ENCODE data around the gene KRTAP15-1. TPM values are rescaled to one million over a fixed set of nuclear protein-coding genes. Genes with fewer than 3 reads are reported as not detected.

Gene KRTAP15-1
- total and polyA plus RNA-seq, 8 donors = not detected

DNA sequence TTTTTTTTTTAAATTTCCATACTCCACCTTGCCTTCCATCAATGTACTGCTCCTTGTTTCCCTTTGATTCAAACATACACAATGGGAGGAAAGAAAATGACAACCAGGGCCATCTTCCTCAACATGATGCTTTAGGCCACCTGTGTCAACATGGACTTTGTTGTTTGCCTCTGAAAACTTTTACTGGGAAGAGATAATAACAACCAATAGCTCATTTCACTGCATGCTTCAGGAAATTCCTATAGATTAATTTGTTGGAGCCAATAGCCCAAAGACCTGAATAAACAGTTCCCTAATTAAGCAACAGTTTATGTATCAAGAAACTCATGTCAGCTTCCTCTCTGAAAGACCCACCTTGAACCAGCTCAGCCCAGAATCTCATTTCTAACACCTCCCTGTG is 3.2 kb downstream of the KRTAP15-1 start:
- Histone ChIP-seq H3K4me1 (no peaks in the 10 kb centered on the region), H3K36me3 (no peaks in the 10 kb centered on the region), H3K27me3 (no peaks in the 10 kb centered on the region), H3K4me3 (no peak overlapping the region), H3K9me3 (no peaks in the 10 kb centered on the region), H3K27ac (no peak overlapping the region)
- ATAC-seq (no peak), DNase-seq (no peak)
- TF ChIP-seq, protein P1, sequence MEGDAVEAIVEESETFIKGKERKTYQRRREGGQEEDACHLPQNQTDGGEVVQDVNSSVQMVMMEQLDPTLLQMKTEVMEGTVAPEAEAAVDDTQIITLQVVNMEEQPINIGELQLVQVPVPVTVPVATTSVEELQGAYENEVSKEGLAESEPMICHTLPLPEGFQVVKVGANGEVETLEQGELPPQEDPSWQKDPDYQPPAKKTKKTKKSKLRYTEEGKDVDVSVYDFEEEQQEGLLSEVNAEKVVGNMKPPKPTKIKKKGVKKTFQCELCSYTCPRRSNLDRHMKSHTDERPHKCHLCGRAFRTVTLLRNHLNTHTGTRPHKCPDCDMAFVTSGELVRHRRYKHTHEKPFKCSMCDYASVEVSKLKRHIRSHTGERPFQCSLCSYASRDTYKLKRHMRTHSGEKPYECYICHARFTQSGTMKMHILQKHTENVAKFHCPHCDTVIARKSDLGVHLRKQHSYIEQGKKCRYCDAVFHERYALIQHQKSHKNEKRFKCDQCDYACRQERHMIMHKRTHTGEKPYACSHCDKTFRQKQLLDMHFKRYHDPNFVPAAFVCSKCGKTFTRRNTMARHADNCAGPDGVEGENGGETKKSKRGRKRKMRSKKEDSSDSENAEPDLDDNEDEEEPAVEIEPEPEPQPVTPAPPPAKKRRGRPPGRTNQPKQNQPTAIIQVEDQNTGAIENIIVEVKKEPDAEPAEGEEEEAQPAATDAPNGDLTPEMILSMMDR (IDR thresholded peaks at IDR 0.05) = no peak
- intact Hi-C loops (cut with DNase I) = no loop called here

DNA sequence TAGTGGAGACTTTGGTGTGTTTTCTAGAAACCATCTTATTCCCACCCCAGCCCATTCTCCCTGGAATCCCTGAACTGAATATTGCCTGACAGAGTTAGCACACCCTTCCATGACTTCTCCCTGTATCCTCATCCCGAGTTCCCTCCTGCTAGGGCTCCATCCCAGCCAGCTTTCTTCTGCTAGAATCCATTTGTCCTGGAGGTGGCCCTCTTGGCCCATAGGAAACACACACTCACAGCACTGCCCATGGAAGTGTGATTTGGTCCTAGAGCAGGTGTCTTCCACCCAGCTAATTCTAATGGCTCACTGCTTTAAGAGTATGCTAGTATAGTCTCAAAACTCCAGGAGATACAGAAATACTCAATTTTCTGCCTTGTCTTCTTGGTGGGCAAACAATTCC is 4.1 kb downstream of the KRTAP15-1 start:
- Histone ChIP-seq H3K36me3 (no peaks in the 10 kb centered on the region), H3K4me3 (no peak overlapping the region), H3K27me3 (no peaks in the 10 kb centered on the region), H3K9me3 (no peaks in the 10 kb centered on the region), H3K27ac (no peak overlapping the region), H3K4me1 (no peaks in the 10 kb centered on the region)
- DNase-seq (no peak), ATAC-seq (no peak)
- intact Hi-C loops (cut with DNase I) = no loop called here
- TF ChIP-seq, protein P1 (IDR thresholded peaks at IDR 0.05) = no peak

DNA sequence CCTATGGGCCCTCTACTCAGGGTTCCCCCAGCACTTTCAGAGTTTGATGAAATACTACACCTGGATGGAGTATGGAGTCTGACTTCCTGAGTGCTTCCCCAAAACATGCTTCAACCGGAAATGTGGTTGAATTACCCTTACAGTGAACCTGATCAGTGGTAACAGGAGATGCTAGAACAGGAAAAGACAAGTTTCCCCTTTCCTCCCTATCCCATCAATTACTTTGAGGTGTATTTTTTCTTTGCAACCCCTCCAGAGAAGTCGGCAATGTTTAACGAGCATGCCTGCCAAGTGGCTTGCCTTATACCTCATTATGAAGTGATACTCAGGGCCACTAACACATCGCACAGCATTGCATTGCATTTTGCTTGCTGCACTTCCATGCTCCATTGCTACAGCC is 7.0 kb downstream of the KRTAP15-1 start:
- intact Hi-C loops (cut with DNase I) = no loop called here
- no peak for ATAC-seq

DNA sequence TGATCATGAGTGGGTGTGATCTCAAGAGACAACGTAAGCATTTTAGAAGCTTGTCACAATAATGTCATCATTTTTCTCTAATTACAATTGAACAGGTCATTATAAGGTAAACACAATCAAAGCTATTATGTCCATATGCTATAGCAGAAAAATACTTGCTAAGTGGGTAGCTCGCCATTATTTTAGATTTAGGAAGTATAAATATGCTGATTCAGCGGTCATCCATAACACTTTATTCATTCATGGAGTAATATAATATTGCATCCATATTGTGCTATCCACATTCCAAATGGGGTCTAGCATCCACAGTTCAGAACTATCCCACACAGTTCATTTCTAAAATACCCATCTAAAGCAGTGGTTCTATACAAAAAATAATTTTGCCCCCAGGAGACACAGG is 8.4 kb downstream of the KRTAP15-1 start:
- no peaks in the 10 kb centered on the region for H3K36me3 ChIP-seq
- H3K4me1 ChIP-seq = no peaks in the 10 kb centered on the region
- no peak for DNase-seq
- no peak overlapping the region for H3K4me3 ChIP-seq
- no peaks in the 10 kb centered on the region for H3K9me3 ChIP-seq
- TF ChIP-seq, protein P1 (IDR thresholded peaks at IDR 0.05) = no peak
- intact Hi-C loops (cut with DNase I) = no loop called here
- ATAC-seq = no peak
- H3K27ac ChIP-seq = no peak overlapping the region
- no peaks in the 10 kb centered on the region for H3K27me3 ChIP-seq

More for the DNA sequence above, 7.0 kb downstream of the KRTAP15-1 start:
- Histone ChIP-seq H3K27ac (no peak overlapping the region), H3K36me3 (no peaks in the 10 kb centered on the region), H3K4me1 (no peaks in the 10 kb centered on the region), H3K4me3 (no peak overlapping the region), H3K27me3 (no peaks in the 10 kb centered on the region), H3K9me3 (no peaks in the 10 kb centered on the region)
- TF ChIP-seq, protein P1 (IDR thresholded peaks at IDR 0.05) = no peak
- DNase-seq = no peak

DNA sequence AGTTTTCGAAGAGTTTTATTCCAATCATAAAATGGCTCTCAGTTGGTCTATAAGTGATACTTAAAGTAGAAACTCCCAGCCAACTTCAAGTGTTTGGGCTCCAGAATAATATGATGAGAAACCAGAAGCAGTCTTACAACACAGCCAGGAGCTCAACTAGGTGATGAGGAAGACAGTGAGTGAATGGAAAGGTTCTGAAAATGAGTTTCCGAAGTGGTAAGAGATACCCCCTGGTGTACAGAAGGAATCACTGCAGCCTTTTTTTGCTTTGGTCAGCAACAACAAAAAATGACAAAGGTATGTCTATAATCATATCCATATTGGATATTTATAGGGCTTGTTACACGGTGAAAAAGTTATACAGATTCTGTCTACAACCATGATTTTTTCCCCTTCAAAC is 23.6 kb downstream of the KRTAP15-1 start:
- no peaks in the 10 kb centered on the region for H3K27me3 ChIP-seq
- no peaks in the 10 kb centered on the region for H3K4me1 ChIP-seq
- intact Hi-C loops (cut with DNase I) = no loop called here
- TF ChIP-seq, protein P1 (IDR thresholded peaks at IDR 0.05) = peak in 1 of 2 donors; percentile 17
- ATAC-seq (no peak), DNase-seq (no peak)
- H3K9me3 ChIP-seq = no peaks in the 10 kb centered on the region
- H3K4me3 ChIP-seq = no peak overlapping the region
- no peak overlapping the region for H3K27ac ChIP-seq
- no peaks in the 10 kb centered on the region for H3K36me3 ChIP-seq
